Panc1 (cell line): Measurements from ENCODE around the gene DCLRE1C.
"Not testable (repeated sequence)": the region's sequence is repeated elsewhere in the genome, so short reads cannot be mapped to it uniquely, and the experiment has no call there.

ENCODE experiments used
- POLR2AphosphoS5 ChIP-seq: IDR thresholded peaks from 2 replicates; pipeline ENCODE4 v1.6.1; 2012; ENCODE audit warnings: mild to moderate bottlenecking, low read depth, low read length, moderate library complexity
- SIN3A ChIP-seq: IDR thresholded peaks from 2 replicates; pipeline ENCODE4 v1.6.1; 2012; ENCODE audit warnings: low read depth, mild to moderate bottlenecking, low read length, moderate library complexity, borderline replicate concordance; ENCODE audit not compliant: insufficient read depth
- TCF7L2 ChIP-seq: IDR thresholded peaks from 2 replicates; pipeline ENCODE4 v1.6.1; 2011; ENCODE audit warnings: mild to moderate bottlenecking, low read depth, low read length, inconsistent platforms
- TF ChIP-seq, protein P1 (sequence below): fragments of 450-650 bp; IDR thresholded peaks from 2 replicates; pipeline ENCODE4 v1.5.1; 2017; ENCODE audit warnings: mild to moderate bottlenecking
- TF ChIP-seq, protein P2 (sequence below), 2 experiments: IDR thresholded peaks; 2 replicates each; pipeline ENCODE4 v1.6.1; 2011 to 2012; ENCODE audit warnings: low read depth in 2 of 2, control low read depth in 1 of 2, low read length in 1 of 2, mild to moderate bottlenecking in 1 of 2, moderate library complexity in 1 of 2; ENCODE audit not compliant: insufficient read depth in 1 of 2

DNA sequence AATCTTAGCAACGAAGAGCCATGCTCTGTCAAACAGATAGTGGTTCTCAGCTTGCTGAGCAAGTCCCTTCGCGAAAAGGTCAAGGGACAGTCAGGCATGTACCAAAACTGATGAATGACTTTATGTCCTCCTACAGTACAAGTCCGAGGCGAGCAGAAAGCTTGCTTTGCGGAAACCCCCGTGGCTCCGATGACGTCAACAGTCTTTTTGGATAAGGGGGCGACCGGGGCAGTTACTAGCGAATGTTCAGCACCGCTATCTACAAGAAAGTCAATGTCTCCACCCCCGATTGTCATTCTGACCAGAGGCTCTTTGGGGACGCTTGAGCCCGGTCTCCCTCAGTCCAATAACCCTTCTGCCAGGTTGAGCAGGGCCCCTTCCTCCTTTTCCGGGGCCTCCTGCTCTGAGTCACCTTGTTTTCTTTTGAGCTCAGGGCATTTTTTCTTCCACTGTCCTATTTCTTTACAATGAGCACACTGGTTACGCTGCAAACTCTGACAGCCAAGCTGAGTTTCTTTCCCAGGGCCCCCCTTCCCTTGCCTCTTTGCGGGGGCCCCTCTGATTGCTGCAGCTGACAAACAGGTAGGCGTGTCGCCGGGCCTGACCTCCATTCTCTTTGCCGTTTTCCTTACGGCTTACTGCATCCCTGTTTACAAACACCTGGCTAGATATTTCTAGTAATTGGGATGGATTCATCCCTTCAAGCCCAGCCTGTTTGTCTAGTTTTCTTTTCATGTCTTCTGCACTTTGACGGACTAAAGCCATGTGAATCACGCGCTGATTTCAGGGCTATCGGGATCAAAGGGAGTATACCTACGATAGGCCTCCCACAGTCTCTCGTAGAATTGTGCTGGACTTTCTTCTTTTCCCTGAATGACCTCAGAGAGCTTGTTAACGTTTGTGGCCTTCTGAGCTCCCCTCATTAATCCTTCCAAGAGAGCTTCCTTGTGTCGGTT is 39.9 kb upstream of the DCLRE1C start:
- not testable (repeated sequence) for TF ChIP-seq POLR2AphosphoS5, TCF7L2, SIN3A
- TF ChIP-seq, protein P1, sequence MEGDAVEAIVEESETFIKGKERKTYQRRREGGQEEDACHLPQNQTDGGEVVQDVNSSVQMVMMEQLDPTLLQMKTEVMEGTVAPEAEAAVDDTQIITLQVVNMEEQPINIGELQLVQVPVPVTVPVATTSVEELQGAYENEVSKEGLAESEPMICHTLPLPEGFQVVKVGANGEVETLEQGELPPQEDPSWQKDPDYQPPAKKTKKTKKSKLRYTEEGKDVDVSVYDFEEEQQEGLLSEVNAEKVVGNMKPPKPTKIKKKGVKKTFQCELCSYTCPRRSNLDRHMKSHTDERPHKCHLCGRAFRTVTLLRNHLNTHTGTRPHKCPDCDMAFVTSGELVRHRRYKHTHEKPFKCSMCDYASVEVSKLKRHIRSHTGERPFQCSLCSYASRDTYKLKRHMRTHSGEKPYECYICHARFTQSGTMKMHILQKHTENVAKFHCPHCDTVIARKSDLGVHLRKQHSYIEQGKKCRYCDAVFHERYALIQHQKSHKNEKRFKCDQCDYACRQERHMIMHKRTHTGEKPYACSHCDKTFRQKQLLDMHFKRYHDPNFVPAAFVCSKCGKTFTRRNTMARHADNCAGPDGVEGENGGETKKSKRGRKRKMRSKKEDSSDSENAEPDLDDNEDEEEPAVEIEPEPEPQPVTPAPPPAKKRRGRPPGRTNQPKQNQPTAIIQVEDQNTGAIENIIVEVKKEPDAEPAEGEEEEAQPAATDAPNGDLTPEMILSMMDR: not testable (repeated sequence)
- TF ChIP-seq, protein P2, sequence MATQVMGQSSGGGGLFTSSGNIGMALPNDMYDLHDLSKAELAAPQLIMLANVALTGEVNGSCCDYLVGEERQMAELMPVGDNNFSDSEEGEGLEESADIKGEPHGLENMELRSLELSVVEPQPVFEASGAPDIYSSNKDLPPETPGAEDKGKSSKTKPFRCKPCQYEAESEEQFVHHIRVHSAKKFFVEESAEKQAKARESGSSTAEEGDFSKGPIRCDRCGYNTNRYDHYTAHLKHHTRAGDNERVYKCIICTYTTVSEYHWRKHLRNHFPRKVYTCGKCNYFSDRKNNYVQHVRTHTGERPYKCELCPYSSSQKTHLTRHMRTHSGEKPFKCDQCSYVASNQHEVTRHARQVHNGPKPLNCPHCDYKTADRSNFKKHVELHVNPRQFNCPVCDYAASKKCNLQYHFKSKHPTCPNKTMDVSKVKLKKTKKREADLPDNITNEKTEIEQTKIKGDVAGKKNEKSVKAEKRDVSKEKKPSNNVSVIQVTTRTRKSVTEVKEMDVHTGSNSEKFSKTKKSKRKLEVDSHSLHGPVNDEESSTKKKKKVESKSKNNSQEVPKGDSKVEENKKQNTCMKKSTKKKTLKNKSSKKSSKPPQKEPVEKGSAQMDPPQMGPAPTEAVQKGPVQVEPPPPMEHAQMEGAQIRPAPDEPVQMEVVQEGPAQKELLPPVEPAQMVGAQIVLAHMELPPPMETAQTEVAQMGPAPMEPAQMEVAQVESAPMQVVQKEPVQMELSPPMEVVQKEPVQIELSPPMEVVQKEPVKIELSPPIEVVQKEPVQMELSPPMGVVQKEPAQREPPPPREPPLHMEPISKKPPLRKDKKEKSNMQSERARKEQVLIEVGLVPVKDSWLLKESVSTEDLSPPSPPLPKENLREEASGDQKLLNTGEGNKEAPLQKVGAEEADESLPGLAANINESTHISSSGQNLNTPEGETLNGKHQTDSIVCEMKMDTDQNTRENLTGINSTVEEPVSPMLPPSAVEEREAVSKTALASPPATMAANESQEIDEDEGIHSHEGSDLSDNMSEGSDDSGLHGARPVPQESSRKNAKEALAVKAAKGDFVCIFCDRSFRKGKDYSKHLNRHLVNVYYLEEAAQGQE (IDR thresholded peaks at IDR 0.05; ENCODE audit: insufficient read depth in 1 of 2, low read depth in 2 of 2, low read length in 1 of 2): not testable (repeated sequence)
